Liver (tissue), 9 donors: Measurements from ENCODE around the gene TMEM9B. TPM values are rescaled to one million over a fixed set of nuclear protein-coding genes. Genes with fewer than 3 reads are reported as not detected.
A peak's percentile ranks its signal among the peaks of the same experiment; 100 is the strongest.

Experiments
- DNase-seq: peaks from one replicate; pipeline ENCODE4 v3.0.0-alpha.2; 2017; ENCODE audit warnings: low spot score
- H3K27ac ChIP-seq, 2 donors: one replicate each; pipeline ENCODE4 v1.7.0; 2013; ENCODE audit warnings: inconsistent platforms in 2 of 2, low read length in 2 of 2, control low read depth in 1 of 2, low read depth in 1 of 2, mild to moderate bottlenecking in 1 of 2
- H3K27me3 ChIP-seq, 4 donors: one replicate each; pipeline versions ENCODE4 v1.6.1 to v1.7.0; 2013; ENCODE audit warnings: low read length in 3 of 4, inconsistent platforms in 1 of 4, mild to moderate bottlenecking in 1 of 4, moderate library complexity in 1 of 4; ENCODE audit not compliant: control insufficient read depth in 4 of 4, insufficient read depth in 4 of 4
- H3K36me3 ChIP-seq, 4 donors: one replicate each; pipeline versions ENCODE4 v1.6.1 to v1.7.0; 2013; ENCODE audit warnings: low read length in 3 of 4, mild to moderate bottlenecking in 3 of 4, low read depth in 1 of 4, moderate library complexity in 1 of 4; ENCODE audit not compliant: control insufficient read depth in 4 of 4, insufficient read depth in 3 of 4
- H3K4me1 ChIP-seq, 4 donors: one replicate each; pipeline versions ENCODE4 v1.6.1 to v1.7.0; 2013; ENCODE audit warnings: low read length in 3 of 4, mild to moderate bottlenecking in 3 of 4, moderate library complexity in 1 of 4; ENCODE audit not compliant: control insufficient read depth in 4 of 4, insufficient read depth in 4 of 4
- H3K4me3 ChIP-seq, 3 donors: one replicate each; pipeline versions ENCODE4 v1.6.1 to v1.7.0; 2013; ENCODE audit warnings: low read length in 3 of 3, control low read depth in 1 of 3, low read depth in 1 of 3, mild to moderate bottlenecking in 1 of 3
- H3K9ac ChIP-seq, 2 donors: one replicate each; pipeline ENCODE4 v1.7.0; 2013; ENCODE audit warnings: low read length in 2 of 2, mild to moderate bottlenecking in 2 of 2, moderate library complexity in 2 of 2, control low read depth in 1 of 2, low read depth in 1 of 2
- H3K9me3 ChIP-seq, 4 donors: one replicate each; pipeline versions ENCODE4 v1.6.1 to v1.7.0; 2013; ENCODE audit warnings: low read length in 3 of 4; ENCODE audit not compliant: control insufficient read depth in 4 of 4
- CTCF ChIP-seq: fragments of 150-350 bp; IDR thresholded peaks from 2 replicates; pipeline ENCODE4 v1.5.1; 2017; ENCODE audit warnings: improper control_type of control experiment, low read depth, low read length; ENCODE audit not compliant: missing input control
- EGR1 ChIP-seq, 2 donors: IDR thresholded peaks; 2 replicates each; pipeline ENCODE4 v1.6.1; 2016 to 2018; ENCODE audit warnings: antibody characterized with exemption in 2 of 2, low read depth in 2 of 2
- FOXA1 ChIP-seq: IDR thresholded peaks from 2 replicates; pipeline ENCODE4 v1.6.1; 2016; ENCODE audit warnings: antibody characterized with exemption
- FOXA2 ChIP-seq: IDR thresholded peaks from 2 replicates; pipeline ENCODE4 v1.6.1; 2016; ENCODE audit warnings: antibody characterized with exemption
- GABPA ChIP-seq, 2 donors: IDR thresholded peaks in 1 of 2; conservative IDR thresholded peaks in 1 of 2; 2 replicates each; pipeline ENCODE4 v1.6.1; 2016; ENCODE audit warnings: antibody characterized with exemption in 2 of 2, mild to moderate bottlenecking in 1 of 2, moderate library complexity in 1 of 2
- HNF4A ChIP-seq, 2 donors: conservative IDR thresholded peaks; 2 replicates each; pipeline ENCODE4 v1.6.1; 2016; ENCODE audit warnings: antibody characterized with exemption in 2 of 2, mild to moderate bottlenecking in 2 of 2
- HNF4G ChIP-seq: IDR thresholded peaks from 2 replicates; pipeline ENCODE4 v1.6.1; 2016; ENCODE audit warnings: antibody characterized with exemption
- JUND ChIP-seq, 2 donors: IDR thresholded peaks; 2 replicates each; pipeline ENCODE4 v1.6.1; 2016; ENCODE audit warnings: antibody characterized with exemption in 2 of 2
- MAX ChIP-seq: IDR thresholded peaks from 2 replicates; pipeline ENCODE4 v1.6.1; 2016; ENCODE audit warnings: antibody characterized with exemption
- NR2F2 ChIP-seq: IDR thresholded peaks from 2 replicates; pipeline ENCODE4 v1.6.1; 2016; ENCODE audit warnings: antibody characterized with exemption
- RAD21 ChIP-seq, 2 donors: IDR thresholded peaks; 2 replicates each; pipeline ENCODE4 v1.6.1; 2016; ENCODE audit warnings: antibody characterized with exemption in 2 of 2, mild to moderate bottlenecking in 2 of 2
- REST ChIP-seq: IDR thresholded peaks from 2 replicates; pipeline ENCODE4 v1.6.1; 2016; ENCODE audit warnings: antibody characterized with exemption, mild to moderate bottlenecking
- RXRA ChIP-seq, 2 donors: IDR thresholded peaks; 2 replicates each; pipeline ENCODE4 v1.6.1; 2017 to 2018; ENCODE audit warnings: antibody characterized with exemption in 2 of 2, mild to moderate bottlenecking in 1 of 2
- SP1 ChIP-seq: IDR thresholded peaks from 2 replicates; pipeline ENCODE4 v1.6.1; 2018; ENCODE audit warnings: antibody characterized with exemption, mild to moderate bottlenecking
- TAF1 ChIP-seq: conservative IDR thresholded peaks from 2 replicates; pipeline ENCODE4 v1.6.1; 2016; ENCODE audit warnings: antibody characterized with exemption, mild to moderate bottlenecking
- YY1 ChIP-seq: IDR thresholded peaks from 2 replicates; pipeline ENCODE4 v1.6.1; 2016; ENCODE audit warnings: antibody characterized with exemption, mild to moderate bottlenecking
- ZBTB33 ChIP-seq: IDR thresholded peaks from 2 replicates; pipeline ENCODE4 v1.6.1; 2016; ENCODE audit warnings: antibody characterized with exemption
- WGBS: extraction: QIAGEN DNeasy Blood & Tissue Kit; methylation state at CpG from one replicate; pipeline ENCODE4 v1.1.7; 2013; 5-methylcytosine and 5-hydroxymethylcytosine counted together
- polyA plus RNA-seq, 2 donors: library from polyadenylated mRNA; stranded (reverse) in 1 of 2; unstranded in 1 of 2; fragments of 200-250 nt in 1 of 2; fragments of >200 nt in 1 of 2; fragmentation: Nextera tagmentation in 1 of 2; extraction: Ambion mirVana in 1 of 2; gene quantifications; one replicate each; pipeline versions ENCODE4 v1.2.1 to v1.2.3, GENCODE V29; 2013 to 2015
- total RNA-seq, 2 donors: library from RNA; depleted of rRNA; stranded (reverse); fragments of >200 nt; gene quantifications; one replicate each; pipeline ENCODE4 v1.2.3, GENCODE V29; 2014
- donor health status: healthy.
- donor health status: healthy.
- donor health status: healthy.
- donor health status: healthy.
- donor health status: healthy.

TMEM9B gene
- total and polyA plus RNA-seq, 4 donors: 17.0 to 23.9 (median 19.5) TPM

GRCh38 chr11:8963569-8964323 is 496 bp downstream of the TMEM9B start:
- peaks cover 0 to 5% (median 0%) of the 10 kb centered on the region in 4 donors for H3K36me3 ChIP-seq
- peak overlapping the region; percentile 56 to 91 (median 63) for H3K4me3 ChIP-seq
- TF ChIP-seq HNF4G: no peak
- no peak for TF ChIP-seq FOXA2
- TF ChIP-seq FOXA1: no peak
- no peak for TF ChIP-seq YY1
- no peak for TF ChIP-seq TAF1
- TF ChIP-seq NR2F2: no peak
- no peak for TF ChIP-seq CTCF
- TF ChIP-seq SP1: no peak
- no peak for TF ChIP-seq RXRA (IDR thresholded peaks at IDR 0.05)
- no peak for TF ChIP-seq GABPA (IDR thresholded peaks at IDR 0.05 in 1 of 2, conservative IDR thresholded peaks at IDR 0.05 in 1 of 2)
- 3% methylated on average over 39 of the region's 39 CpGs for WGBS
- no peaks in the 10 kb centered on the region for H3K27me3 ChIP-seq
- peak overlapping the region; percentile 78 to 87 for H3K9ac ChIP-seq
- H3K27ac ChIP-seq: peak overlapping the region; percentile 88 to 98
- peaks cover 8 to 35% (median 24%) of the 10 kb centered on the region in 4 donors for H3K4me1 ChIP-seq
- no peaks in the 10 kb centered on the region for H3K9me3 ChIP-seq
- peak; percentile 84 for DNase-seq

GRCh38 chr11:8962841-8963240 is 1.4 kb downstream of the TMEM9B start:
- no peak for DNase-seq
- H3K27me3 ChIP-seq: no peaks in the 10 kb centered on the region
- peaks cover 0 to 4% (median 0%) of the 10 kb centered on the region in 4 donors for H3K36me3 ChIP-seq
- TF ChIP-seq SP1 (no peak), MAX (no peak), JUND (IDR thresholded peaks at IDR 0.05) (no peak), ZBTB33 (no peak), GABPA (IDR thresholded peaks at IDR 0.05 in 1 of 2, conservative IDR thresholded peaks at IDR 0.05 in 1 of 2) (no peak), EGR1 (IDR thresholded peaks at IDR 0.05; ENCODE audit: low read depth in 2 of 2) (no peak), FOXA1 (no peak), REST (no peak), FOXA2 (no peak), CTCF (no peak), TAF1 (no peak), RXRA (IDR thresholded peaks at IDR 0.05) (no peak), NR2F2 (no peak), HNF4A (conservative IDR thresholded peaks at IDR 0.05) (no peak), RAD21 (IDR thresholded peaks at IDR 0.05) (no peak)
- peaks cover 9 to 35% (median 24%) of the 10 kb centered on the region in 4 donors for H3K4me1 ChIP-seq
- peak overlapping the region in 1 of 2 donors; percentile 50 for H3K9ac ChIP-seq
- peak overlapping the region in 1 of 2 donors; percentile 14 for H3K27ac ChIP-seq
- H3K4me3 ChIP-seq: peak overlapping the region in 1 of 3 donors; percentile 91
- 35% methylated on average over 2 of the region's 2 CpGs for WGBS
- no peaks in the 10 kb centered on the region for H3K9me3 ChIP-seq
